Measurements from ENCODE around the gene CFAP299.

DNA sequence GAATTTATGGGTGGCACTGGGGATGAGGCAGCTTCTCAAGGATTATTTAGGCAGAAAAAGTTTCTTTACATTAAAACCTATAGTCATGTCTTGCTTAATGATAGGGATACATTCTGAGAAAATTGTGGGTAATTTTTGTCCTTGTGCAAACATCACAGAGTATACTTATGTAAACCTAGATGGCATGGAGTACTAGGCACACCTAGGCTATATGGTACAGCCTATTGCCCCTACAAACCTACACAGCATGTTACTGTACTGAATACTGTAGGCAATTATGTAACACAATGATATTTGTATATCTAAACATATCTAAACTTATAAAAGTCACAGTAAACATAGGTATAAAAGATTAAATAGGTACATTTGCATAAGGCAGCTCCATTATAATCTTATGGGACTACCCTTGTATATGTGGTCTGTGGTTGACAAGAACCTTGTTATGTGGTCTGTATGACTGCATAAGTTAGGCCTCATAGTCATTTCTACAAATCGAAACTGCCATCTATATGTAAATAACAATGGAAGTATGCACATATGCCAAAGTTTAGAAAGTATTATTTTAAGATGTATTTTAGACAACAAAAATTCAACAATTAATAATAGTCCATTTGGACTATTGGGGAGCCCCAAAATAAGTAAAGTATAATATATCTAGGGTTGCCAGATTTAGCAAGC lies 87.3 kb downstream of the CFAP299 start:
- TF ChIP-seq TP53 (CRISPR knock-in tag; conservative IDR thresholded peaks at IDR 0.05) (no peak), ZNF264 (CRISPR knock-in tag; IDR thresholded peaks at IDR 0.05) (no peak), MTA3 (CRISPR knock-in tag; IDR thresholded peaks at IDR 0.05) (no peak), MAFK (conservative IDR thresholded peaks at IDR 0.05 in 1 of 2, IDR thresholded peaks at IDR 0.05 in 1 of 2; ENCODE audit: low read length in 2 of 2) (no peak), KAT7 (CRISPR knock-in tag; IDR thresholded peaks at IDR 0.05; ENCODE audit: borderline replicate concordance) (no peak), EZH2 (conservative IDR thresholded peaks at IDR 0.05; ENCODE audit: low read depth, low read length) (no peak), SRY (CRISPR knock-in tag; IDR thresholded peaks at IDR 0.05) (no peak)
- TF ChIP-seq, protein P1, sequence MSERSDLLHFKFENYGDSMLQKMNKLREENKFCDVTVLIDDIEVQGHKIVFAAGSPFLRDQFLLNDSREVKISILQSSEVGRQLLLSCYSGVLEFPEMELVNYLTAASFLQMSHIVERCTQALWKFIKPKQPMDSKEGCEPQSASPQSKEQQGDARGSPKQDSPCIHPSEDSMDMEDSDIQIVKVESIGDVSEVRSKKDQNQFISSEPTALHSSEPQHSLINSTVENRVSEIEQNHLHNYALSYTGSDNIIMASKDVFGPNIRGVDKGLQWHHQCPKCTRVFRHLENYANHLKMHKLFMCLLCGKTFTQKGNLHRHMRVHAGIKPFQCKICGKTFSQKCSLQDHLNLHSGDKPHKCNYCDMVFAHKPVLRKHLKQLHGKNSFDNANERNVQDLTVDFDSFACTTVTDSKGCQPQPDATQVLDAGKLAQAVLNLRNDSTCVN (CRISPR knock-in tag; IDR thresholded peaks at IDR 0.05; ENCODE audit: borderline replicate concordance) = no peak

Measured in HepG2 (cell line).